Smooth muscle cell (in vitro differentiated cells): Measurements from ENCODE around the gene CREB3L4. TPM values are rescaled to one million over a fixed set of nuclear protein-coding genes. Genes with fewer than 3 reads are reported as not detected.

Experiments used
- DNase-seq: peaks from one replicate; lab custom pipeline; 2025; ENCODE audit not compliant: unreplicated experiment; lab: John Stamatoyannopoulos, UW
- H2AFZ ChIP-seq: fragments of 200-600 bp; sonication (generic); 2 replicates; pipeline ENCODE4 v1.6.0; 2016; ENCODE audit warnings: antibody characterized with exemption, low read depth, mild to moderate bottlenecking
- H3F3A ChIP-seq: fragments of 200-600 bp; sonication (generic); 2 replicates; pipeline ENCODE4 v1.6.0; 2017; ENCODE audit warnings: antibody characterized with exemption, low read depth
- H3K27ac ChIP-seq: fragments of 200-600 bp; sonication (generic); 2 replicates; pipeline ENCODE4 v1.5.1; 2016; ENCODE audit warnings: low read depth, mild to moderate bottlenecking
- H3K27me3 ChIP-seq: fragments of 200-600 bp; sonication (generic); 2 replicates; pipeline ENCODE4 v1.6.1; 2016; ENCODE audit warnings: low read depth, mild to moderate bottlenecking
- H3K36me3 ChIP-seq: fragments of 200-600 bp; sonication (generic); 2 replicates; pipeline ENCODE4 v1.5.1; 2016; ENCODE audit warnings: low read depth
- H3K4me1 ChIP-seq: fragments of 200-600 bp; sonication (generic); 2 replicates; pipeline ENCODE4 v1.5.1; 2016; ENCODE audit warnings: low read depth
- H3K4me2 ChIP-seq: fragments of 200-600 bp; sonication (generic); 2 replicates; pipeline ENCODE4 v1.6.0; 2016; ENCODE audit warnings: mild to moderate bottlenecking
- H3K4me3 ChIP-seq: fragments of 200-600 bp; sonication (generic); 2 replicates; pipeline ENCODE4 v1.5.1; 2016; ENCODE audit warnings: mild to moderate bottlenecking
- H3K79me2 ChIP-seq: fragments of 200-600 bp; sonication (generic); 2 replicates; pipeline ENCODE4 v1.6.0; 2016; ENCODE audit warnings: low read depth, mild to moderate bottlenecking
- H3K9ac ChIP-seq: fragments of 200-600 bp; sonication (generic); 2 replicates; pipeline ENCODE4 v1.6.0; 2016; ENCODE audit warnings: low read depth
- H3K9me3 ChIP-seq: fragments of 200-600 bp; sonication (generic); replicated peaks from 2 replicates; pipeline ENCODE4 v1.5.1; 2016; ENCODE audit warnings: low read depth
- H4K20me1 ChIP-seq: fragments of 200-600 bp; sonication (generic); 2 replicates; pipeline ENCODE4 v1.6.0; 2016; ENCODE audit warnings: low read depth
- WGBS: methylation state at CpG from one replicate; pipeline ENCODE4 v1.1.7; 2016; ENCODE audit warnings: low lambda C conversion rate; 5-methylcytosine and 5-hydroxymethylcytosine counted together
- polyA plus RNA-seq: library from polyadenylated mRNA; unstranded; fragments of >200 nt; fragmentation: Nextera tagmentation; extraction: Ambion mirVana; gene quantifications from 2 replicates; pipeline ENCODE4 v1.2.1, GENCODE V29; 2016
- total RNA-seq: library from RNA; depleted of rRNA; stranded (reverse); fragments of >200 nt; gene quantifications from 2 replicates; pipeline ENCODE4 v1.2.3, GENCODE V29; 2014
- TF ChIP-seq, protein P1 (sequence below): fragments of 200-600 bp; sonication (generic); IDR thresholded peaks from 2 replicates; pipeline ENCODE4 v1.5.1; 2017; ENCODE audit warnings: borderline replicate concordance, mild to moderate bottlenecking, antibody characterized with exemption; ENCODE audit not compliant: insufficient read depth, poor library complexity, severe bottlenecking

The CREB3L4 gene
- total and polyA plus RNA-seq, 2 experiments from 2014 or later, result 9.0 to 14.9 TPM

DNA sequence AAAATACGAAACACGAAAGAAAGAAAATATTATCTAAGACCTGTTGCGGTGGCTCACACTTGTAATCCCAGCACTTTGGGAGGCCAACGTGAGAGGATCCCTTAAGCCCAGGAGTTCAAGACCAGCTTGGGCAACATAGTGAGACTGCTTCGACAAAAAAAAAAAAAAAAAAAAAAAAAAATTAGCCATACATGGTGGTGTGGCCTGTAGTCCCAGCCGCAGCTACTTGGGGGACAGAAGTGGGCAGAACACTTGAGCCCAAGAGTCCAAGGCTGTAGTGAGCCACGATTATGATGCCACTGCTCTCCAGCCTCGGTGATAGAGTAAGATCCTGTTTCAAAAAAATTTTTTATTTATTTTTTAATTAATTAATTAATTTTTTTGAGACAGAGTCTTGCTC is 19.9 kb downstream of the CREB3L4 start:
- no peaks in the 10 kb centered on the region for H3K27me3 ChIP-seq
- no peak overlapping the region for H2AFZ ChIP-seq
- H3K36me3 ChIP-seq, result no peaks in the 10 kb centered on the region
- H3K4me1 ChIP-seq, result peaks cover 25% of the 10 kb centered on the region
- no peak for DNase-seq
- peaks cover 4% of the 10 kb centered on the region for H3F3A ChIP-seq
- H3K27ac ChIP-seq, result no peak overlapping the region
- no peak overlapping the region for H3K4me3 ChIP-seq
- no peak overlapping the region for H3K4me2 ChIP-seq
- peaks cover 21% of the 10 kb centered on the region for H4K20me1 ChIP-seq
- H3K79me2 ChIP-seq, result peaks cover 29% of the 10 kb centered on the region
- H3K9me3 ChIP-seq, result no peaks in the 10 kb centered on the region
- TF ChIP-seq, protein P1, sequence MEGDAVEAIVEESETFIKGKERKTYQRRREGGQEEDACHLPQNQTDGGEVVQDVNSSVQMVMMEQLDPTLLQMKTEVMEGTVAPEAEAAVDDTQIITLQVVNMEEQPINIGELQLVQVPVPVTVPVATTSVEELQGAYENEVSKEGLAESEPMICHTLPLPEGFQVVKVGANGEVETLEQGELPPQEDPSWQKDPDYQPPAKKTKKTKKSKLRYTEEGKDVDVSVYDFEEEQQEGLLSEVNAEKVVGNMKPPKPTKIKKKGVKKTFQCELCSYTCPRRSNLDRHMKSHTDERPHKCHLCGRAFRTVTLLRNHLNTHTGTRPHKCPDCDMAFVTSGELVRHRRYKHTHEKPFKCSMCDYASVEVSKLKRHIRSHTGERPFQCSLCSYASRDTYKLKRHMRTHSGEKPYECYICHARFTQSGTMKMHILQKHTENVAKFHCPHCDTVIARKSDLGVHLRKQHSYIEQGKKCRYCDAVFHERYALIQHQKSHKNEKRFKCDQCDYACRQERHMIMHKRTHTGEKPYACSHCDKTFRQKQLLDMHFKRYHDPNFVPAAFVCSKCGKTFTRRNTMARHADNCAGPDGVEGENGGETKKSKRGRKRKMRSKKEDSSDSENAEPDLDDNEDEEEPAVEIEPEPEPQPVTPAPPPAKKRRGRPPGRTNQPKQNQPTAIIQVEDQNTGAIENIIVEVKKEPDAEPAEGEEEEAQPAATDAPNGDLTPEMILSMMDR, result no peak
- 93% methylated on average over 8 of the region's 8 CpGs for whole genome bisulfite sequencing
- no peak overlapping the region for H3K9ac ChIP-seq

DNA sequence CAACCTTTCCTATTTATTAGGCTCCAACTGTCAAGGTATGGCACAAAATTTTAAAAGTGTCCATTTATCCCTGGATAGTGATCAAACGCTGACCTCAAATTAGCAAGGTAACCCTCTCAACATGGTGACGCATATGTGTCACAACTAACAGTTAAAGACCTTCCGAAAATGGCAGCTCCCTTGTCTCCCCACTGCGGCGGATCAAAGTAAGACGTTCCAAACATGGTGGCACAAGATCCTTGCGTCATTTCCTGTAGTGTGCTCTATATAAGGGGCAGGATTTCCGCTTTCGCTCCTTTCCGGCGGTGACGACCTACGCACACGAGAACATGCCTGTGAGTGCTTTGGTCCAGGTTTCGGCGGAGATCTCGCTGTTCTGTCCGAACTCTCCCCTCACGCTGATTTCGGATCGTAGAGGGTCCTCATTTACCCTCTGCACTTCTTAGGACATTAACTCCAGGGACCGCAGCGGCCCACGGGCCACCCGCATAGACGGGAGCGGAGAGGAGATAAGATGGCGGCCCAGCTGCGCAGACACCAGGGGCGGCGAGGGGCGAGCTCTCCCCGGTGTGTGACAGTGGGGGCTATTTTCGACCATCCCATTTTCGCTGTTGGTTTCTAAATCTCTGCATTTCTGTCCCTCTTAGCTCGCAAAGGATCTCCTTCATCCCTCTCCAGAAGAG is 22.9 kb downstream of the CREB3L4 start, which contains the start of gene RPS27:
Gene RPS27 (plus strand): TSS at position 295 of the 683 bp plus-strand sequence. CDS start 35 bp downstream, at position 330.
- peak within 1 kb of the TSS; percentile 85 for H3K4me3 ChIP-seq
- no peaks in the 10 kb centered on the region for H3K9me3 ChIP-seq
- peak; percentile 47 for DNase-seq
- peaks cover 16% of the 10 kb centered on the region for H3K79me2 ChIP-seq
- no peaks in the 10 kb centered on the region for H3K27me3 ChIP-seq
- peaks cover 8% of the 10 kb centered on the region for H3K36me3 ChIP-seq
- TF ChIP-seq, protein P1, result no peak
- H3K27ac ChIP-seq, result peak within 1 kb of the TSS; percentile 88
- peaks cover 16% of the 10 kb centered on the region for H3F3A ChIP-seq
- WGBS, result 1% methylated on average over 36 of the region's 36 CpGs
- peak within 1 kb of the TSS; percentile 89 for H3K4me2 ChIP-seq
- H3K9ac ChIP-seq, result peak within 1 kb of the TSS; percentile 97
- peaks cover 17% of the 10 kb centered on the region for H3K4me1 ChIP-seq
- H2AFZ ChIP-seq, result peak within 1 kb of the TSS; percentile 81
- H4K20me1 ChIP-seq, result peaks cover 35% of the 10 kb centered on the region

DNA sequence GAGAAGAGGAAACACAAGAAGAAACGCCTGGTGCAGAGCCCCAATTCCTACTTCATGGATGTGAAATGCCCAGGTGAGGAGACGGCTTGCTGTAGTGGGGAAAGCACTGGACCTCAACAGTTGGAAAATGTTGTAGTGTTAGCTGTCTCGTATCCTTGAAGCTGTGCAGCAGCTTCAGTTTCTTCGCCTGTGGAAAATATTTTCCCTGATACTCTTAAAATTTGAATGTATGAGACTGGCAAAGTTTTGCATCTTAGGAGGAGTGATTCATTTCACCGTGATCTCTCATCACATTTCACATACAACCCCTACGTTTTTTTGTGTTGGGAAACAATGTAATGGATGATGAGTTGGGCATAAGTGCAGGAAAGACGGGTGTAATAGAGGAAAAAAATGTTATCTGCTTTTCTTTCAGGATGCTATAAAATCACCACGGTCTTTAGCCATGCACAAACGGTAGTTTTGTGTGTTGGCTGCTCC is 23.5 kb downstream of the CREB3L4 start:
- Histone ChIP-seq H3K79me2 (peaks cover 16% of the 10 kb centered on the region), H2AFZ (no peak overlapping the region), H3K4me3 (peak overlapping the region; percentile 85), H3K9ac (peak overlapping the region; percentile 97), H3K27ac (peak overlapping the region; percentile 88), H3K4me1 (peaks cover 17% of the 10 kb centered on the region), H3K9me3 (no peaks in the 10 kb centered on the region), H3K4me2 (peak overlapping the region; percentile 89), H4K20me1 (peaks cover 35% of the 10 kb centered on the region), H3F3A (peaks cover 18% of the 10 kb centered on the region), H3K27me3 (no peaks in the 10 kb centered on the region), H3K36me3 (peaks cover 9% of the 10 kb centered on the region)
- DNase-seq, result no peak
- 9% methylated on average over 9 of the region's 9 CpGs for WGBS
- TF ChIP-seq, protein P1, result no peak
